Measurements from ENCODE around the gene EXTL1. TPM values are rescaled to one million over a fixed set of nuclear protein-coding genes. Genes with fewer than 3 reads are reported as not detected.

The EXTL1 gene
- total RNA-seq, 1 experiment from 2014 or later: 1.0 TPM

- Histone ChIP-seq H3K4me2 (ENCODE audit: insufficient read depth, insufficient read length, low read length) (no peak overlapping the region), H3K79me1 (ENCODE audit: insufficient read depth, low read depth, low read length, poor library complexity, severe bottlenecking) (no peaks in the 10 kb centered on the region), H3K23me2 (ENCODE audit: insufficient read length, low read depth, low read length, poor library complexity, severe bottlenecking) (no peaks in the 10 kb centered on the region), H4K8ac (replicated peaks; ENCODE audit: insufficient read length, low read depth, low read length) (no peak overlapping the region), H3K4ac (ENCODE audit: low read depth, low read length) (no peak overlapping the region), H2BK20ac (ENCODE audit: low read depth, low read length, poor library complexity, severe bottlenecking) (no peak overlapping the region), H3K27me3 (ENCODE audit: insufficient read depth, low read length) (no peaks in the 10 kb centered on the region), H2BK5ac (ENCODE audit: insufficient read length, low read length) (no peak overlapping the region), H2BK15ac (ENCODE audit: low read depth, low read length) (no peak overlapping the region), H2AFZ (ENCODE audit: low read length) (no peak overlapping the region), H3K9ac (ENCODE audit: extremely low read depth, insufficient read length, low read length) (no peak overlapping the region), H2BK12ac (ENCODE audit: insufficient read length, low read depth, low read length) (no peak overlapping the region), H3K9me3 (ENCODE audit: control insufficient read depth, low read depth, low read length) (no peaks in the 10 kb centered on the region), H2BK120ac (ENCODE audit: low read depth, low read length, poor library complexity, severe bottlenecking) (no peak overlapping the region), H3K56ac (ENCODE audit: insufficient read length, low read depth, low read length) (no peak overlapping the region), H2AK5ac (ENCODE audit: insufficient read length, low read length) (no peak overlapping the region), H3K14ac (ENCODE audit: insufficient read depth, low read length) (no peak overlapping the region), H3K18ac (ENCODE audit: insufficient read length, low read depth, low read length) (no peak overlapping the region), H4K5ac (ENCODE audit: insufficient read length, low read depth, low read length) (no peak overlapping the region), H3K27ac (ENCODE audit: insufficient read length, low read depth, low read length) (no peak overlapping the region), H4K20me1 (ENCODE audit: control insufficient read depth, insufficient read depth, insufficient read length) (no peaks in the 10 kb centered on the region), H3K79me2 (ENCODE audit: insufficient read depth, low read length) (no peaks in the 10 kb centered on the region), H4K91ac (ENCODE audit: insufficient read length, low read depth, low read length) (no peak overlapping the region), H3K23ac (ENCODE audit: insufficient read length, low read depth, low read length) (no peak overlapping the region), H3K4me1 (ENCODE audit: insufficient read depth, low read length) (no peaks in the 10 kb centered on the region), H3T11ph (ENCODE audit: low read length) (no peak overlapping the region)
- WGBS (ENCODE audit: extremely low coverage, insufficient read length, low lambda C conversion rate): no CpG with 5 or more reads among the region's 6 CpGs
- peak; percentile 8 for DNase-seq
- H3K36me3 Mint-ChIP-seq (ENCODE audit: insufficient read depth in 1 of 3, low read depth in 3 of 3): no peaks in the 10 kb centered on the region
- H3K27ac Mint-ChIP-seq: no peak overlapping the region
- peaks cover 14 to 32% of the 10 kb centered on the region in 2 experiments for H3K4me1 Mint-ChIP-seq
- no peak for TF ChIP-seq CTCF (conservative IDR thresholded peaks at IDR 0.05)
- no peaks in the 10 kb centered on the region for H3K9me3 Mint-ChIP-seq
- H3K27me3 Mint-ChIP-seq (ENCODE audit: low read depth): peaks cover 3% of the 10 kb centered on the region; the same call in 1 of the 2 replicates
- no peak overlapping the region for H3K4me3 Mint-ChIP-seq
These were observed 4.0 kb upstream of the EXTL1 start for GRCh38 chr1:26017606-26018005.

All from H9 (cell line).